NCI-H2227 (cell line): Measurements from ENCODE around the gene CAMK1G.

Experiments used
- DNase-seq: peaks from one replicate; lab custom pipeline; 2025; ENCODE audit not compliant: unreplicated experiment; lab: John Stamatoyannopoulos, UW

The CAMK1G gene

GRCh38 chr1:209583408-209583807 is at the start of gene CAMK1G:
CAMK1G (plus strand) TSS chr1:209583714; CDS start chr1:209594984, 11,270 bp downstream.
- DNase-seq: peak; percentile 84

GRCh38 chr1:209534496-209535250 is 48.8 kb upstream of the CAMK1G start:
- no peak for DNase-seq

GRCh38 chr1:209536843-209537242 is 46.7 kb upstream of the CAMK1G start:
- DNase-seq: no peak

- no peak for DNase-seq
These were observed 46.0 kb upstream of the CAMK1G start for GRCh38 chr1:209537336-209538114.

GRCh38 chr1:209539576-209539975 is 43.9 kb upstream of the CAMK1G start:
- no peak for DNase-seq

GRCh38 chr1:209542585-209542984 is 40.9 kb upstream of the CAMK1G start:
- no peak for DNase-seq

- no peak for DNase-seq
These were observed 39.4 kb upstream of the CAMK1G start for GRCh38 chr1:209544098-209544497.

GRCh38 chr1:209545423-209545822 is 38.1 kb upstream of the CAMK1G start:
- DNase-seq: no peak

GRCh38 chr1:209546390-209547085 is 37.0 kb upstream of the CAMK1G start:
- no peak for DNase-seq

- no peak for DNase-seq
These were observed 35.9 kb upstream of the CAMK1G start for GRCh38 chr1:209547626-209548025.

GRCh38 chr1:209549443-209550205 is 33.9 kb upstream of the CAMK1G start:
- peak; percentile 71 for DNase-seq

- no peak for DNase-seq
These were observed 33.0 kb upstream of the CAMK1G start for GRCh38 chr1:209550519-209550918.

GRCh38 chr1:209552406-209553264 is 30.9 kb upstream of the CAMK1G start:
- DNase-seq: no peak

GRCh38 chr1:209554761-209555611 is 28.5 kb upstream of the CAMK1G start:
- DNase-seq: no peak

GRCh38 chr1:209556162-209556690 is 27.3 kb upstream of the CAMK1G start:
- DNase-seq: no peak

- DNase-seq: no peak
These were observed 26.3 kb upstream of the CAMK1G start for GRCh38 chr1:209557221-209557620.

- no peak for DNase-seq
These were observed 23.0 kb upstream of the CAMK1G start for GRCh38 chr1:209560529-209560928.

- no peak for DNase-seq
These were observed 22.6 kb upstream of the CAMK1G start for GRCh38 chr1:209560952-209561351.

GRCh38 chr1:209561532-209561931 is 22.0 kb upstream of the CAMK1G start:
- no peak for DNase-seq
